ENCODE results near the gene WRAP73. TPM values are rescaled to one million over a fixed set of nuclear protein-coding genes. Genes with fewer than 3 reads are reported as not detected.

Gene WRAP73
- total and polyA plus RNA-seq, 8 donors: 0.89 to 55.4 (median 12.6) TPM

- H3K27me3 ChIP-seq: no peaks in the 10 kb centered on the region
- H3K4me3 ChIP-seq: no peak overlapping the region
- TF ChIP-seq EP300 (IDR thresholded peaks at IDR 0.05): no peak
- no peak for TF ChIP-seq POLR2AphosphoS5 (IDR thresholded peaks at IDR 0.05)
- TF ChIP-seq CTCF (IDR thresholded peaks at IDR 0.05): no peak
- no peak for TF ChIP-seq POLR2A (IDR thresholded peaks at IDR 0.05)
- H3K27ac ChIP-seq: no peak overlapping the region
- WGBS, 5 donors: 81 to 98% (median 96%) methylated on average over 10 to 14 of the region's 14 CpGs
- intact Hi-C loops (cut with DNase I; ENCODE audit: low total_unique reads): no loop called here
- no peak for DNase-seq
- H3K4me1 ChIP-seq: no peaks in the 10 kb centered on the region
- H3K36me3 ChIP-seq: peaks cover 45 to 100% (median 100%) of the 10 kb centered on the region in 4 donors
- H3K9me3 ChIP-seq: no peaks in the 10 kb centered on the region
Measured at GRCh38 chr1:3636080-3636479, 13.8 kb downstream of the WRAP73 start.

- Histone ChIP-seq H3K4me1 (no peaks in the 10 kb centered on the region), H3K9me3 (no peaks in the 10 kb centered on the region), H3K4me3 (no peak overlapping the region), H3K27ac (no peak overlapping the region), H3K36me3 (peaks cover 56 to 100% (median 100%) of the 10 kb centered on the region in 4 donors), H3K27me3 (no peaks in the 10 kb centered on the region)
- intact Hi-C loops (cut with DNase I; ENCODE audit: low total_unique reads): no loop called here
- DNase-seq: no peak
- no peak for TF ChIP-seq CTCF (IDR thresholded peaks at IDR 0.05)
- 94 to 97% (median 94%) methylated on average over 21 to 22 of the region's 22 CpGs for WGBS, 5 donors
Measured at GRCh38 chr1:3634059-3634800, 15.7 kb downstream of the WRAP73 start.

GRCh38 chr1:3633344-3634058 lies 16.4 kb downstream of the WRAP73 start:
- no peak overlapping the region for H3K4me3 ChIP-seq
- 91 to 96% (median 93%) methylated on average over 21 to 28 of the region's 28 CpGs for WGBS, 5 donors
- intact Hi-C loops (cut with DNase I; ENCODE audit: low total_unique reads): no loop called here
- no peak for TF ChIP-seq EP300 (IDR thresholded peaks at IDR 0.05)
- no peak for TF ChIP-seq CTCF (IDR thresholded peaks at IDR 0.05)
- no peaks in the 10 kb centered on the region for H3K9me3 ChIP-seq
- peaks cover 60 to 100% (median 100%) of the 10 kb centered on the region in 4 donors for H3K36me3 ChIP-seq
- no peak for DNase-seq
- H3K27me3 ChIP-seq: no peaks in the 10 kb centered on the region
- H3K27ac ChIP-seq: no peak overlapping the region
- no peaks in the 10 kb centered on the region for H3K4me1 ChIP-seq

- DNase-seq: no peak
- H3K4me1 ChIP-seq: no peaks in the 10 kb centered on the region
- H3K27me3 ChIP-seq: no peaks in the 10 kb centered on the region
- H3K27ac ChIP-seq: no peak overlapping the region
- WGBS, 5 donors: 93 to 96% (median 95%) methylated on average over 21 to 26 of the region's 26 CpGs
- no peak for TF ChIP-seq EP300 (IDR thresholded peaks at IDR 0.05)
- TF ChIP-seq CTCF (IDR thresholded peaks at IDR 0.05): no peak
- TF ChIP-seq POLR2A (IDR thresholded peaks at IDR 0.05): no peak
- TF ChIP-seq POLR2AphosphoS5 (IDR thresholded peaks at IDR 0.05): no peak
- peaks cover 63 to 100% (median 100%) of the 10 kb centered on the region in 4 donors for H3K36me3 ChIP-seq
- H3K4me3 ChIP-seq: no peak overlapping the region
- H3K9me3 ChIP-seq: no peaks in the 10 kb centered on the region
- intact Hi-C loops (cut with DNase I; ENCODE audit: low total_unique reads): no loop called here
Measured at GRCh38 chr1:3632716-3633343, 17.1 kb downstream of the WRAP73 start.

Measured in stomach (tissue), 9 donors.